Kidney tubule cell (primary cell): ENCODE results near the gene MFN1.

Experiments
- DNase-seq: peaks from one replicate; pipeline ENCODE4 v3.0.0-alpha.2; 2018; ENCODE audit warnings: low spot score

Gene MFN1

GRCh38 chr3:179336345-179336929, 11.1 kb upstream of the MFN1 start:
- no peak for DNase-seq

GRCh38 chr3:179348325-179349013, 960 bp downstream of the MFN1 start:
- DNase-seq = peak; percentile 73

- no peak for DNase-seq
Measured at GRCh38 chr3:179355996-179356395, 8.5 kb downstream of the MFN1 start.

GRCh38 chr3:179363332-179363731, 15.8 kb downstream of the MFN1 start:
- no peak for DNase-seq

- no peak for DNase-seq
Measured at GRCh38 chr3:179369621-179370020, 22.1 kb downstream of the MFN1 start.

GRCh38 chr3:179373938-179374337, 26.4 kb downstream of the MFN1 start:
- DNase-seq = no peak

- no peak for DNase-seq
Measured at GRCh38 chr3:179375091-179375999, 27.8 kb downstream of the MFN1 start.

- DNase-seq = no peak
Measured at GRCh38 chr3:179376474-179376873, 29.0 kb downstream of the MFN1 start.

- DNase-seq = no peak
Measured at GRCh38 chr3:179391906-179392305, 44.4 kb downstream of the MFN1 start.

- no peak for DNase-seq
Measured at GRCh38 chr3:179398574-179399231, 51.2 kb downstream of the MFN1 start.

GRCh38 chr3:179401561-179401960, 54.1 kb downstream of the MFN1 start:
- DNase-seq = no peak

- DNase-seq = no peak
Measured at GRCh38 chr3:179402963-179403362, 55.5 kb downstream of the MFN1 start.

- DNase-seq = no peak
Measured at GRCh38 chr3:179404307-179404706, 56.8 kb downstream of the MFN1 start.

- peak; percentile 1 for DNase-seq
Measured at GRCh38 chr3:179410331-179410730, 62.8 kb downstream of the MFN1 start.

GRCh38 chr3:179410999-179411398, 63.5 kb downstream of the MFN1 start:
- no peak for DNase-seq

GRCh38 chr3:179414804-179415203, 67.3 kb downstream of the MFN1 start:
- no peak for DNase-seq

GRCh38 chr3:179415377-179415776, 67.9 kb downstream of the MFN1 start:
- DNase-seq = no peak

- DNase-seq = no peak
Measured at GRCh38 chr3:179416681-179417080, 69.2 kb downstream of the MFN1 start.

- no peak for DNase-seq
Measured at GRCh38 chr3:179418610-179419009, 71.1 kb downstream of the MFN1 start.

- peak; percentile 3 for DNase-seq
Measured at GRCh38 chr3:179421500-179421899, 74.0 kb downstream of the MFN1 start.

- no peak for DNase-seq
Measured at GRCh38 chr3:179425075-179425474, 77.6 kb downstream of the MFN1 start.

GRCh38 chr3:179428876-179429548, 81.5 kb downstream of the MFN1 start:
- no peak for DNase-seq
